ENCODE measurements around the gene DLEC1. TPM values are rescaled to one million over a fixed set of nuclear protein-coding genes. Genes with fewer than 3 reads are reported as not detected.

The DLEC1 gene
- total and polyA plus RNA-seq, 9 of the 15 experiments (the other 6 are each of a cell fraction or from before 2014, with no cell fraction given): 0.07 to 0.08 TPM; not detected in 7

DNA sequence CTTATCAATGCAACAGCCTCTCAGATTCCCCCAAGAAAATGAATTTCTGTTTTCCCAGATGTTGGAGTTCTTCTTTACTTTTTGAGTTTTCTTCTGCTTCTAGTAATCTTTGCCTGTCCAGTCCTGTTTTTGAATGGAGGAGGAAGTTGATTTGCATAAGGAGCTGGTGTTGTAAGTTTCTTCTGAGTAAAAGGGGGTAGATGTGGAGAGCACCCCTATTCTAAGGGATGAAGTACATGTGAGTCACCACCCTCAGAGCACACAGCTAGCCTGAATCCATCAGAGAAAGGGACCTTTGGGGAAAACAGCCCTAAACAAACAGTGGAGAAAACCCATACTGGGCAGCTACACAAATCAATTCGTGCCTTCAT lies 63.4 kb downstream of the DLEC1 start:
- Histone ChIP-seq H3K36me3 (ENCODE audit: control insufficient read depth, insufficient read depth, low read length) (no peaks in the 10 kb centered on the region), H3K4me3 (no peak overlapping the region), H3K9ac (ENCODE audit: insufficient read depth in 1 of 2, low read depth in 2 of 2, low read length in 2 of 2) (no peak overlapping the region), H3K79me2 (ENCODE audit: control insufficient read depth, insufficient read depth, low read length) (no peaks in the 10 kb centered on the region), H3K27ac (ENCODE audit: extremely low read depth, low read depth, low read length) (no peak overlapping the region), H3K4me1 (replicated peaks in 1 of 2; ENCODE audit: control insufficient read depth in 2 of 2, insufficient read depth in 2 of 2, low read length in 2 of 2) (no peaks in the 10 kb centered on the region), H2AFZ (ENCODE audit: low read depth, low read length) (no peak overlapping the region), H3K4me2 (ENCODE audit: insufficient read depth, low read length) (no peak overlapping the region), H3K9me1 (ENCODE audit: control insufficient read depth, insufficient read depth, low read length) (no peaks in the 10 kb centered on the region), H3K27me3 (ENCODE audit: control insufficient read depth in 2 of 2, insufficient read depth in 2 of 2, low read length in 2 of 2) (peaks cover 34 to 37% of the 10 kb centered on the region in 2 experiments), H3K9me3 (replicated peaks; ENCODE audit: control insufficient read depth, insufficient read depth, low read depth, low read length) (no peaks in the 10 kb centered on the region), H4K20me1 (replicated peaks; ENCODE audit: control insufficient read depth, insufficient read depth, low read length) (no peaks in the 10 kb centered on the region)
- 0% methylated on average over 1 of the region's 1 CpG for WGBS (ENCODE audit: insufficient coverage, low coverage, missing lambda C conversion rate)
- TF ChIP-seq RBM17 (IDR thresholded peaks at IDR 0.05; ENCODE audit: borderline replicate concordance, low read depth, low read length) (no peak), ADNP (tag; IDR thresholded peaks at IDR 0.05) (no peak), E2F1 (CRISPR knock-in tag; IDR thresholded peaks at IDR 0.05) (no peak), ZNF740 (CRISPR knock-in tag; IDR thresholded peaks at IDR 0.05) (no peak), ZNF740 (tag; IDR thresholded peaks at IDR 0.05) (no peak), CHD1 (IDR thresholded peaks at IDR 0.05; ENCODE audit: low read length) (no peak), ATF2 (CRISPR knock-in tag; IDR thresholded peaks at IDR 0.05) (no peak), E2F5 (CRISPR knock-in tag; IDR thresholded peaks at IDR 0.05) (no peak), MBD2 (IDR thresholded peaks at IDR 0.05; ENCODE audit: borderline replicate concordance, low read depth) (no peak), POLR2AphosphoS2 (IDR thresholded peaks at IDR 0.05; ENCODE audit: low read length) (no peak), ZNF133 (CRISPR knock-in tag; IDR thresholded peaks at IDR 0.05) (no peak)
- DNase-seq (ENCODE audit: extremely low read depth in 1 of 4, low spot score in 3 of 4) (no peak), ATAC-seq (no peak), FAIRE-seq (no peak)
- in situ Hi-C loops (cut with MboI) (no loop called here), intact Hi-C loops (cut with micrococcal nuclease) (no loop called here)
- ChIA-PET CTCF (ENCODE audit: low intra/inter-chr PET ratio) (no interaction called here), POLR2A (interaction anchor here (0.6 kb wide), 1 partner anchor 13 kb away, joined by 3 read pairs; no protein-coding TSS in a partner anchor)
- BruUV-seq (replicated peaks): no TSS peak
